HG02938 (cell line): ENCODE measurements around the gene FST.

ENCODE experiments used
- ATAC-seq: cut with Tn5 transposase; IDR thresholded peaks from one replicate; pipeline ENCODE4 v1.9.1; 2021; ENCODE audit warnings: mild to moderate bottlenecking, moderate library complexity; ENCODE audit not compliant: unreplicated experiment

Gene FST

GRCh38 chr5:53508125-53508524 is 27.7 kb downstream of the FST start:
- ATAC-seq = no peak

DNA sequence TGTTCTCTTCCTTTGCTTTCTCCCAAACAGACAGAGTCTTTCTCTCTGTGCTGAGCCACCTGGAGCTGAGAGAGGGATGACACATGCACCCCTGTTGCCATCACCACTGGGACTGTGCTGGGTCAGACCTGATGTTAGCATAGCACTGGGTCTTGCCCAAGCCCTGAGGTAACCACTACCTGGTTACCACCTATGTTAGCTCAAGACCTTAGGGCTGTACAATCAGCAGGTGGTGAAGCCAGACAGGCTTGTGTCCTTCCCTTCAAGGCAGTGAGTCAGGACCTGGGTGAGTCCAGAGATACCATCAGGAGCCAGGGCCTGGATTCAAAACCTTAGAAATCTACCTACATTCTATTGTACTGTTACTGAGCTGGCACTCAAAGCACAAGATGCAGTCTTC is 32.1 kb downstream of the FST start:
- no peak for ATAC-seq

- ATAC-seq = no peak
Measured at GRCh38 chr5:53515988-53516387, 35.6 kb downstream of the FST start.

GRCh38 chr5:53520813-53521212 is 40.4 kb downstream of the FST start:
- no peak for ATAC-seq
